DOHH2 (cell line): Measurements from ENCODE around the gene RIPOR2.

Experiments
- CTCF ChIP-seq: fragments of 200-600 bp; sonication (generic); IDR thresholded peaks from one replicate; pipeline ENCODE4 v1.5.1; 2014; ENCODE audit warnings: antibody characterized with exemption, mild to moderate bottlenecking, low read depth, low read length; ENCODE audit not compliant: poor library complexity, severe bottlenecking
- EZH2phosphoT487 ChIP-seq: fragments of 200-600 bp; sonication (generic); IDR thresholded peaks from 2 replicates; pipeline ENCODE4 v1.6.1; 2017; ENCODE audit warnings: borderline replicate concordance, mild to moderate bottlenecking, antibody characterized with exemption, low read length, moderate library complexity, mixed read lengths

- TF ChIP-seq CTCF (no peak), EZH2phosphoT487 (no peak)
These were observed 33.0 kb downstream of the RIPOR2 start for GRCh38 chr6:24902782-24903181.
